CD4-positive, alpha-beta T cell (primary cell): ENCODE results near the gene NUB1. TPM values are rescaled to one million over a fixed set of nuclear protein-coding genes. Genes with fewer than 3 reads are reported as not detected.

ENCODE experiments used
- ATAC-seq: fragments of 200-7000 bp; cut with Tn5 transposase; one replicate; pipeline ENCODE4 v1.10.0; 2022; ENCODE audit warnings: mild to moderate bottlenecking; ENCODE audit not compliant: poor library complexity
- CTCF ChIA-PET: fragments of 350-600 bp; sonication (Branson Sonifier 250); formaldehyde crosslinking; loops from one replicate; lab custom pipeline; 2021; ENCODE audit warnings: antibody characterized with exemption, inconsistent platforms; lab: Charles Lee
- POLR2A ChIA-PET: fragments of 350-600 bp; sonication (Branson Sonifier 250); formaldehyde crosslinking; loops from one replicate; lab custom pipeline; 2021; ENCODE audit warnings: antibody characterized with exemption, inconsistent platforms; lab: Charles Lee
- DNase-seq, 14 experiments: peaks; one replicate each; pipeline ENCODE4 v3.0.0-alpha.2; 2013 to 2020; ENCODE audit warnings: mixed read lengths in 2 of 14
- H3K27ac ChIP-seq, 2 donors: one replicate each; pipeline versions ENCODE4 v1.5.1 to v1.7.0; 2013; ENCODE audit warnings: low read length in 2 of 2, low read depth in 1 of 2, mild to moderate bottlenecking in 1 of 2
- H3K27me3 ChIP-seq, 2 experiments: 1 replicate in 1 of 2; 2 replicates in 1 of 2; pipeline versions ENCODE4 v1.6.1 to v1.7.0; 2013; ENCODE audit warnings: low read length in 2 of 2, control low read depth in 1 of 2, mild to moderate bottlenecking in 1 of 2, moderate library complexity in 1 of 2; ENCODE audit not compliant: insufficient read depth in 2 of 2, control insufficient read depth in 1 of 2
- H3K36me3 ChIP-seq: one replicate; pipeline ENCODE4 v1.6.1; 2013; ENCODE audit warnings: low read length, control low read depth; ENCODE audit not compliant: insufficient read depth
- H3K4me1 ChIP-seq: one replicate; pipeline ENCODE4 v1.6.1; 2013; ENCODE audit warnings: low read length, control low read depth; ENCODE audit not compliant: insufficient read depth
- H3K4me3 ChIP-seq: one replicate; pipeline ENCODE4 v1.5.1; 2013; ENCODE audit warnings: mild to moderate bottlenecking, low read length, moderate library complexity
- H3K9me3 ChIP-seq, 2 experiments: 1 replicate in 1 of 2; 2 replicates in 1 of 2; pipeline versions ENCODE4 v1.6.1 to v1.7.0; 2013; ENCODE audit warnings: low read length in 2 of 2, mild to moderate bottlenecking in 2 of 2, control low read depth in 1 of 2, moderate library complexity in 1 of 2; ENCODE audit not compliant: control insufficient read depth in 1 of 2, insufficient read depth in 1 of 2
- H3K27ac Mint-ChIP-seq: one replicate; pipeline ENCODE4 v1.8.0; 2020; ENCODE audit warnings: mixed read lengths
- H3K27me3 Mint-ChIP-seq: one replicate; pipeline ENCODE4 v1.8.0; 2021; ENCODE audit warnings: mixed read lengths
- H3K36me3 Mint-ChIP-seq: one replicate; pipeline ENCODE4 v1.8.0; 2021; ENCODE audit warnings: low read depth, mixed read lengths
- H3K4me1 Mint-ChIP-seq: one replicate; pipeline ENCODE4 v1.8.0; 2021; ENCODE audit warnings: low read depth, mixed read lengths
- H3K4me3 Mint-ChIP-seq: one replicate; pipeline ENCODE4 v1.8.0; 2020; ENCODE audit warnings: mild to moderate bottlenecking, mixed read lengths
- H3K9me3 Mint-ChIP-seq: one replicate; pipeline ENCODE4 v1.8.0; 2020; ENCODE audit warnings: mixed read lengths
- CTCF ChIP-seq: fragments of 200-600 bp; IDR thresholded peaks from one replicate; pipeline ENCODE4 v1.8.0; 2022; ENCODE audit warnings: antibody characterized with exemption, mild to moderate bottlenecking
- intact Hi-C, 2 experiments: fragments of 100-400 bp; cut with DNase I in 1 of 2; cut with micrococcal nuclease in 1 of 2; formaldehyde crosslinking; loops; one replicate each; pipeline versions ENCODE4 v1.15.1 to v1.9.0; 2023 to 2025; cut with DNase I, micrococcal nuclease
- total RNA-seq, 174 experiments: library from RNA in 2 of 174; stranded (reverse) in 2 of 174; gene quantifications; one replicate each; pipeline ENCODE4 v1.2.3 and lab custom pipeline; 2021 to 2026

Gene NUB1
- total RNA-seq, 2 experiments from 2014 or later: 86.0 to 90.4 TPM

- Mint-ChIP-seq H3K27ac (no peak overlapping the region), H3K36me3 (no peaks in the 10 kb centered on the region), H3K9me3 (no peaks in the 10 kb centered on the region), H3K27me3 (no peaks in the 10 kb centered on the region), H3K4me3 (no peak overlapping the region), H3K4me1 (peaks cover 32% of the 10 kb centered on the region)
- no peak overlapping the region for H3K27ac ChIP-seq
- H3K9me3 ChIP-seq: peaks cover 0 to 1% of the 10 kb centered on the region in 2 experiments
- no peaks in the 10 kb centered on the region for H3K36me3 ChIP-seq
- no peaks in the 10 kb centered on the region for H3K27me3 ChIP-seq
- ChIA-PET CTCF (no interaction called here), POLR2A (no interaction called here)
- TF ChIP-seq CTCF: no peak
- intact Hi-C loops: no loop called here
- no peak overlapping the region for H3K4me3 ChIP-seq
- H3K4me1 ChIP-seq: peaks cover 45% of the 10 kb centered on the region
- no peak for ATAC-seq
- DNase-seq: no peak
Observed at GRCh38 chr7:151425670-151426440, 84.2 kb downstream of the NUB1 start.

GRCh38 chr7:151426441-151426903 is 84.9 kb downstream of the NUB1 start:
- no peaks in the 10 kb centered on the region for H3K36me3 ChIP-seq
- intact Hi-C loops: no loop called here
- H3K27me3 Mint-ChIP-seq: no peaks in the 10 kb centered on the region
- H3K27me3 ChIP-seq: no peaks in the 10 kb centered on the region
- H3K9me3 ChIP-seq: no peaks in the 10 kb centered on the region
- no peak overlapping the region for H3K27ac Mint-ChIP-seq
- CTCF ChIA-PET: no interaction called here
- H3K27ac ChIP-seq: no peak overlapping the region
- H3K36me3 Mint-ChIP-seq: no peaks in the 10 kb centered on the region
- peaks cover 51% of the 10 kb centered on the region for H3K4me1 ChIP-seq
- H3K4me3 ChIP-seq: no peak overlapping the region
- no peaks in the 10 kb centered on the region for H3K9me3 Mint-ChIP-seq
- POLR2A ChIA-PET: no interaction called here
- H3K4me1 Mint-ChIP-seq: peaks cover 38% of the 10 kb centered on the region
- ATAC-seq (no peak), DNase-seq (no peak)
- TF ChIP-seq CTCF: no peak
- no peak overlapping the region for H3K4me3 Mint-ChIP-seq

GRCh38 chr7:151426904-151427704 is 85.5 kb downstream of the NUB1 start:
- Histone ChIP-seq H3K27ac (no peak overlapping the region), H3K9me3 (no peaks in the 10 kb centered on the region), H3K4me3 (no peak overlapping the region), H3K4me1 (peaks cover 57% of the 10 kb centered on the region), H3K27me3 (no peaks in the 10 kb centered on the region), H3K36me3 (no peaks in the 10 kb centered on the region)
- DNase-seq: no peak
- ChIA-PET POLR2A (no interaction called here), CTCF (no interaction called here)
- Mint-ChIP-seq H3K27ac (no peak overlapping the region), H3K4me1 (peaks cover 40% of the 10 kb centered on the region), H3K36me3 (no peaks in the 10 kb centered on the region), H3K27me3 (no peaks in the 10 kb centered on the region), H3K4me3 (no peak overlapping the region), H3K9me3 (no peaks in the 10 kb centered on the region)
- no peak for TF ChIP-seq CTCF
- no peak for ATAC-seq
- intact Hi-C loops: no loop called here
